ENCODE results near the gene THOC1.

THOC1 gene

DNA sequence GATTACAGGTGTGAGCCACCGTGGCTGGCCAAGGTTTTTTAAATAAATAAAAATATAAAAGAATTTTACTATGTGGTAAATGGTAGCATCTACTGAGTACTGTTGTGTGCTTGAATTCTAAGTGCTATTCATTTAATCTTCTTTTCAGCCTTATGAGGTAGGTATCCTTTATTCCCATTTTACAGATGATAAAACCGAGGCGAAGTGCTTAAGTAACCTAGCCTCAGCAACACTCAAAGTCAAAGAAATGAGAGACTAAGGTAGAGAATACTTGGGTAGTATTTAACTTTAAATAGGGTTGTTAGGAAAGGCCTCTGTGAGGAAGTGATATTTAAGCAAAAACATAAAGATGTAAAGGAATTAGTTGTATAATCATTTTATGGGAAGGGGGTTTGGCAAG lies 5.7 kb upstream of the THOC1 start:
- no peak for DNase-seq

DNA sequence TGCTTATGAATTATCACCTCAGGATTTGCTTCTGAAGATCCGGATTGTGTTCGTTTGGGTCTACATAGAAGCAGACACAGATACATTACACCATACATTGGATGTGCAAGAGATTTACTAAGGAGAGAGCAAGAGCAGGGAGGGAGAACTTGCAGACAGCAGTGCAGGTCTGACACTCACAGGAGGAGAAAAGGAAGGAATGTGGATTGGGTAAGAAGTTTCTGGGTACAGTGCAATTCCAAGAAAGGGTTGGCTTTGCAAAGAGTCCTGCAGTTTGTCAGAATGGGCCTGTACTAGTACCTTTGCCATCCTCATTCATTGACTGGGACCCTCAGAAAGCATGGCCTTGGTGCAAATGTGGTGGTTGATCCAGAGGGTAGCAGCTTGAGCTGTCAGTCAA lies 4.8 kb upstream of the THOC1 start:
- no peak for DNase-seq

DNA sequence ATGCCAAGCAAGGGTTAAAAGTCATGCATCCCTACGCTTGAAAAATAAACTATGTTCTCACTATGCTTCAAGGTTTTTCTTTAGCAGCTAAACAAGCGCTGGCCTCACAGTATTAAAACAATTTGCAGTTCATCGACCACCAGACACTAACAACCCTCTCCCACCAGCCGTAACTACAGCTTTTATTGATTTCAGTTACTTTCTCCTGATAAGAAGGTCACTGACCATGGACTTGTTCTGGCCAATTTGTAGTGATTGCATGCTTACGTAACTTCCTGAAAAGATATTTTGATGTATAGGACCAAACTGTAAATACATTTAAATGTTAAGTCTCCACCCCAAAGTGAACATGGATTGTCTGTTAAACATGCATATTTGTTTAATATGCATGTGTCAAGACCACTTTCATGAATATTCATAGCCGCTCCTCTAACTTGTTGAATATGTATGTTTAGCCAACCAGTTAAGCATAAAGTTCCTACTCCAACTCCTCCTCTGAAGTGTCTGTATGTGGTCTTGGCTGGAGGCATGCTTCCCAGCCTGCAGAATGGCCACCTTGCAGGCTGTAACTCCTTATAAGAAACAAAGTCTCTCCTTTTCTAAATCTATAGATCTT lies 1.7 kb upstream of the THOC1 start:
- no peak for DNase-seq

DNA sequence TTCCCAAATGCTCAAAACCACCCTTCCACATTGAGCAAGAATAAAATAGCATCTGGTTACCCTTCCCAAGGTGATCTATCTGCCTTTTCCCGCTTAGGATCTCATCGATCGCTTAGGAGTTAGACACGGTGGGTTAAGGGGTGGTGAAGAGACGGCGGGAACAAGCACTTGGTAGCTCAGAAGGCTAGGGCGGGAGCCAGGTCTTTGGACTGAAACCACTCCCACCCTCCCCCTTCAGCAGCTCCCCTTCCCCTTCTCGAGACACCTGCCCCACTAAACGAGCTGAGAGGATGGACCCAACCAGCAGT lies 513 bp downstream of the THOC1 start:
- no peak for DNase-seq

DNA sequence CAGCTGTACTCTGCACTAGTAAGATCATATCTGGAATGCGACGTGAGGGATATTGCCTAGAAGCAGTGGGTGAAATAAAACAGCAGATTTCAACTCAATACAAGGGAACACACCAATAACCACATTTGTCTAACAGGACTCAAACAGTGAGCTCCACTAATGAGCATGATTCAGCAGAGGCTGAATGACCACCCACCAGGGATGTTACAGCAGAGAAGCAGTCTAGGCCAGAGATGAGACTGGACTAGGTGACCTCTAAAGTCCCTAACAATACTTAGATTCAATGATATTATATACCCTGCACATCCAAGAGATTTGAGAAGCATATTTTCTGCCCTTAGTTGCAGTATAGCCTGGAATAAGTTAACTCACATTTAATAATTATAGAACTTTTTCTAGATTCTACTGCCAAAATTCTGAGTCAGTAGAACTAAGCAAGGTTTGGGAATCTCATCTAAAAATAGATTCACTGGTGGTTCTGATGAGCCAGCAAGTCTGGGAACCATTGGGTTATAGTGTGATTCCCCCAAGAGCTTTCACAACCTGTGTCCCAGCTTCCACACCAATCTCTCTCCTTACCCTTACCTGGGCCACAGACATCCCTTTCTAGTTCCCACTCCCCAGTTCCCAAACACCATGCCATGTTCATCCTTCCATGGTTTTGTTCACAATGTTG lies 6.3 kb downstream of the THOC1 start:
- no peak for DNase-seq

DNA sequence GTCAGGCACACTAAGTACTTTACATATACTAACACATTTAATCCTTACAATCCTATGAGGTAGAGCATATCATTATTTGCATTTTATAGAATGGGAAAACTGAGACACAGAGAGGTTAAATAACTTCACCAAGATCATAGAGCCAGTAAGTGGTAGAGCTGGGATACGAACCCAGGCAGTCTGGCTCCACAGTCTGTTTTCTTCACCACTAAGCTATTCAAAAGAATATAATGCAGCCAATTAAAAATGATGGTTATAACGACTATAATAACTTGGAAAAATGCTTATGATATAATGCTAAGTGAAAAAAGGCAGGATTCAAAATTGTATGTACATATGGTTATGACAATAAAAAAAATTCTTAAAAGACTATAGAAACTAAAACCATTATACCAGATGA lies 7.3 kb downstream of the THOC1 start:
- DNase-seq: no peak

DNA sequence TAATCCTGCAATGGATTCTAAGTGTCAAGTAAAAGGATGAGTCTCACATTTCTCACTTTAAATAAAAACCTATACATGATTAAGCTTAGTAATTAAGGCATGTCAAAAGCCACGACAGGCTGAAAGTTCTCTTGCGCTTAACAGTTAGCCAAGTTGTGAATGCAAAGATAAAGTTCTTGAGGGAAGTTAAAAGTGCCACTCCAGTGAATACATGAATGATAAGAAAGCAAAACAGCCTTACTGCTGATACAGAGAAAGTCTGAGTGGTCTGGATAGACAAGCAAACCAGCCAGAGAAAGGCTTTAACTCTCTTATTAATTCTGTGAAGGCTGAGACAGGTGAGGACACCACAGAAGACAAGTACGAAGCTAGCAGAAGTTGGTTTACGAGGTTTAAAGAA lies 12.7 kb downstream of the THOC1 start:
- no peak for DNase-seq

DNA sequence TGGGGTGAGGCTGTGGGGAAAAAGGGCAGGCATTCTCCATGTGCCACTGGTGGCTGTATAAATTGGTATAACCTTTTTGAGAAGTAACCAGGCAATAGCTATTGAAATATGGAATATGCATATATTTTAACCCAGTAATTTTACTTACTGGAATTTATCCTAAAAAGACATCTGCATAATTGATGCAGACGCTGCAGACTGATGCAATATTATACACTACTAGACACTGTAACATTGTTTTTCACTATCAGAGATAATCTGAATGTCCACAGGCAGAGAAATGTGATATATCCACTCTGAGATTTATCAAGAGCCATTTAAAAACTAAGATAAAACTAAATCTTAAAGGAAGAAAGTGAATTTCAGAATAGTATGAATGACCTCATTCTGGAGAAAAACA lies 14.7 kb downstream of the THOC1 start:
- no peak for DNase-seq

DNA sequence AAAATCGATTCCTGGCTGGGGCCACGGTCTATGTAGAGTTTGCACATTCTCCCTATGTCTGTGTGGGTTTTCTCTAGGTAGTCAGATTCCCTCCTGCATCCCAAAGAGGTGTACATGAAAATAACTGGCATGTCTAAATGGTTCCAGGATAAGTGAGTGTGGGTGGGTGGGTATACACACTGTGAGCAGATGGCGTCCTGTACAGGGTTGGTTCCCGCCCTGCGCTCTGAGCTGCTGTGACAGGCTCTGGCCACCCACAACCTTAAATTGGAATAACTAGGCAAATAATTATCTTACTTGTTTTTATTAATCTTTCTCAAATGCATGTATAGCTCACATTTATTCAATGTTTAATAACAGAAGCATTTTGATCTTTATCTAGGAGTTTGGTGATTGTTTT lies 16.3 kb downstream of the THOC1 start:
- DNase-seq: no peak

DNA sequence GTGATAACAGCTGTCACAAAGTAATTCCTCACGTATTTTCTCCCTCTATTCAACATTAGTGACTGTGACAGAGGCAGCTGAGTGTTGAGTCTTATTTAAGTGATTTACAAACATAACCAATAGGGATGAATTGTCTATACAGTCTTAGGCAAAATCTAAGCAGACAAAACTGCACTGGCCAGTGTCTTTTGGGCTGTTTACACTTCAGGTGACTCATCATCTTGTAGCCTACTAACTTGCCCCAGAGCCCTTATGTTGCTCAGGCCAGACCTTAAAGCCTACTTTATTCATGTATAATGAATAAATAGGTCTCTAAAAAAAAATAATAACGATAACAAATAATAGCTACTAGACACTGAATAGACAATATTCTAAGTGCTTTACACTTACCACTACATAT lies 17.2 kb downstream of the THOC1 start:
- no peak for DNase-seq

DNA sequence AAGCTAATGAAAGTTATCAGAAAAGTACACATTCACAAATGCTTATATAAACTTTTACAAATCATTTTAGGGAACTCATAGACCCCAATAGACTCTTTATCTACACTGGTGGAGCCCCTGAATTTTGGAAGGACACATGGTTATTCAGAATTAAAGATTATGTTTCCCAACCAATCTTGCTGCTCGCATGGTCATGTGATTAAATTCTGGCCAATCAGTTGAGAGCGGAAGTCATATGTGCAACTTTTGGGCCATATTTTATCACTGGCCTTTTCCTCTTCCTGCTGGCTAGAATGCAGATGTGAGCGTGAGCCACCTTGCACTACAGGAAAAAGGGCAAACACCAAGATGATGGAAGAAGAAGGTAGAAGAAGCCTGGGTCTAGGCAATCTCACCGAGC lies 19.8 kb downstream of the THOC1 start:
- no peak for DNase-seq

DNA sequence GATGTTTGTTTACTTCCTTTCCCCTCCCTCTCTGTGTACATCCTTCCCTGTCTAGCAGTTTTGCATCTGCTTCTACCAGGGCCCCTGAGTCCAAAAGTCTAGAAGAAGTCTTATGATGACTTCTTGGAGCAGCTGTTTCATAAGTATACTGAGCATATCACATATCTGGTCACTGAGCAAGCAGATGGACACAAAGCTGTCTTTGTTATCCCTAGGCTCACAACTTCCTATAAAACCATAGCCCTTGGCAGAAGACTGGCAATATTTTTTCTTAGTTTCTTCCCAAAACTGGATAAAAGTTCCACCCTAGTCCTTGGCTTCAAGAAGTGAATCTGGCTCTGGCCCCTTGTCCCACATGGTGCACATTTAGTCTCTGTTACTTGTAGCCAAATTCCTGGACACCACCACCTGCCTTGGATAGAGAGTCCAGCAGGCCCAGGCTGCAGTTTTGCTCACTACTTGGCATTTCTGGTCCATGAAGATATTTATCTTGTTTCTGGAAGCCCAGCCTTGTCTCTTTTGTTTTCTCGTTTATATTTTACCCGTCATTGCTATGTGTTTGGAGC lies 22.5 kb downstream of the THOC1 start:
- DNase-seq: no peak

DNA sequence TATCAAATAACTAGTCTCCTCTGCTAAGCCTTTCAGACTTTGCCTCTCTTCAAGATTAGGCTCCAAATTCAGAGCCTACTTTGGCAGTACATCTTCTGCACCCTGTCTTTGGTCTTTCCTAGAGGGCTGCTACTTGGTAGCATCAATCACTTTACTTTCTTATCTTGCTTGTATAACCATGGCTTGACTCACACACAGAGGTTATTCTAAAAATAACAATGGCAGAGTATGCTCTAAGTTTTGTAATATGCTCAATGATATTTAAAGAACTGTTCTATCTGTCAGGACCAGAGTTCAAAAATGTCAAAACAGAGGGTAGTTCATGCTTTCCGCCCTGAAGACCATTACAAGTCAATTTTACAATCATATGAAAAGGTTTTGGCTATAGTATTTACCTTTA lies 27.7 kb downstream of the THOC1 start:
- DNase-seq: no peak

DNA sequence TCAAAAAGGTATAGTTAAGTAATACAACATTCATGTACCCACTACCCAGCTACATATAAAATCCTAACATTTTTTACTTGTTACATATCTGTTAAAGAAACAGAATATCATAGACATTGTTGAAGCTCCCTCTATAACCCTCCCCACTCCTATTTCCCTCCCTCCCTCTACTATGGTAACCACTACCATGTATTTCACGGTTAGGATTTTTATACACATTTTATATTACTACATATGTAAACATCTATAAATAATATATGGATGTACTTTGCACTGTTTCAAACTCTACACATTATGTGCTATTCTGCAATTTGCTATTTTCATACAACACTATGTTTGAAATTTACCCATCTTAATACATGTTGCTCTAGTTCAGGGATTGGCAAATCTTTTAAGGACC lies 36.3 kb downstream of the THOC1 start:
- DNase-seq: no peak

DNA sequence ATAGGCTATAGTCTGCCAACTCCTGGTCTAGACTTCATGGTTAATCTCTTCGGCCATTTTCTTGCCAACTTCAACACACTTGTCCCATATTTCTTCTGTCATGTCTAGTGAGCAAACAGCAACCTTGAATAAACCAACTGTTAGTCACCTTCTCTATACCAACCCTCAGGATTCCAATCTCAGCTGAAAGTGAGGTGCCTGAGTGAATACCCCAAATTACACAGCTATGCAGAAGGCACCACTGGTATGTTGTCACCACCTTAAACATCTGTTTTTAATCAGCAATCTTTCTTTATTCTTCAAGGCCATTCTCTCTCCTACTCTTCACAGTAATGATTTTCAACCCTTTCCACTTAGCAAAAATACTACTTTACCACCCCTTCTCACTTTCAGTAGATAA lies 39.3 kb downstream of the THOC1 start:
- no peak for DNase-seq

DNA sequence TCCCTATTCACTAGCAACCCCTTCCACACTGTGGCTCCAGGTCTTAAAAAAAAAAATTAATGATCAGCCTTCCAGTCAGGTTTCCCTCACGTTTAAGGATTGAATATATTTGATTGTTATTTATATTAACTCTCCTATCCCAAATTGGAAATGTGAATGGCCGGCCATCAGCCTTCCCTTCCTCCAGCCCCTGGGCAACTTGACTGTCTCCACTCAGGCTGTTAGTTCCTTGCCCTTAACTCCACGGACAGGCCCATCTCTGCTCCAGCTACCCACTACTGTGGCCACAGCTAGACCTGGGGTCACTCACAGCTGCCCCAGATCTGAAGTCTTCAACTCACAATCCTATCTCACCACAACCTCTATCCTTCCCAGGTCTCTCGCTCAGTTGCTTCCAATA lies 39.9 kb downstream of the THOC1 start:
- DNase-seq: no peak

DNA sequence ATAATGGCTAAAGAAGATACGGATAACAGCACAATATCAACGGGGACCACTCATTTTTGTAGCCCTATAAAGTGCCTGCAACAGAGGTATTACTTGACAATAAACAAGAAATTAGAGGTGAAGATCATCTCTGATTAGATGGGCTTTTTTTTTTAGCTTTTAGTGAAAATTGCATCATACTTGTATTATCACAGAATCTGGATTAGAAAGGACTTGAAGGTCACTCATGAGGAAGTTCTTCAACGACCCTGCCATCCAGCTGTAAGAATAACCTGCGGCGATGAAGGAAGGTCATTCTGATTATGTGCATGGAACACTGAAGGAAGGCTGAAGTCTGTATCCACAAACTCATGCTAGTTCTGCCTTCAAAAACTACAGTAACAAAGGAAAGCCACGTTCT lies 40.5 kb downstream of the THOC1 start:
- no peak for DNase-seq

DNA sequence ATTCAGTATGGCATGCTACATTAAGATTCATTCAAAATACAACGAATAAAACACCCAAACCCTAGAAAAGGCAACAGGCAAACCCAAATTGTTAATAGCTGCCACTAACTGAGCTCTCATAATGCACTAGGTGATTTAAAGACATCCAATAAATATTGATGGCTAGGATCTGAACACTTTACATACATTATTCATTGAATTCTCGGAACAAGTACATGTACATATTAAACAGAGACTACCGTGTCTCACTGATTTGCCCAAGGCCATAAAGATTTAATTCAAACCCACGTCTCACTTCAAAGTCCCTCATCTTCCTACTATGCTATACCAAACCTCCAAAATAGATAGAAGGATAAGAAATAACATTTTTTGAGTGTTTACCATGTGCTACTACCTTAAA lies 42.1 kb downstream of the THOC1 start:
- DNase-seq: no peak

DNA sequence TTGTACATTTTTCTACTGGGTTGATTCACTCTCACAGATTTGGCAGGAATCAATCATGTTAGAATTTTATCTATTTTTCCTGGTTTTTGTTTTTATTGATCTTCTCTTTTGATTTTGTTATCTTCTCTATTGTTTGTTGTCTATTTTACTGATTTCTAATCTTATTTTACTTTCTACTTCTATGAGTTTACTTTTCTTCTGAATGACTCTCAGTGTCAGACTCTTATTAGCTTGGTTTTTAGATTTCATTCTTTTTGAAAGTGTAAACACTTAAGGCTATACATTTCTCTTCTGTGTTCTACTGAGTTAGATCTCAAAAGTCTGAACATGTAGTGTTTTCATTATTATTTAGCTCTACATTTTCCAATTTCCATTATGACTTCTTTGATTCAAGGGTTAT lies 47.1 kb downstream of the THOC1 start:
- no peak for DNase-seq

DNA sequence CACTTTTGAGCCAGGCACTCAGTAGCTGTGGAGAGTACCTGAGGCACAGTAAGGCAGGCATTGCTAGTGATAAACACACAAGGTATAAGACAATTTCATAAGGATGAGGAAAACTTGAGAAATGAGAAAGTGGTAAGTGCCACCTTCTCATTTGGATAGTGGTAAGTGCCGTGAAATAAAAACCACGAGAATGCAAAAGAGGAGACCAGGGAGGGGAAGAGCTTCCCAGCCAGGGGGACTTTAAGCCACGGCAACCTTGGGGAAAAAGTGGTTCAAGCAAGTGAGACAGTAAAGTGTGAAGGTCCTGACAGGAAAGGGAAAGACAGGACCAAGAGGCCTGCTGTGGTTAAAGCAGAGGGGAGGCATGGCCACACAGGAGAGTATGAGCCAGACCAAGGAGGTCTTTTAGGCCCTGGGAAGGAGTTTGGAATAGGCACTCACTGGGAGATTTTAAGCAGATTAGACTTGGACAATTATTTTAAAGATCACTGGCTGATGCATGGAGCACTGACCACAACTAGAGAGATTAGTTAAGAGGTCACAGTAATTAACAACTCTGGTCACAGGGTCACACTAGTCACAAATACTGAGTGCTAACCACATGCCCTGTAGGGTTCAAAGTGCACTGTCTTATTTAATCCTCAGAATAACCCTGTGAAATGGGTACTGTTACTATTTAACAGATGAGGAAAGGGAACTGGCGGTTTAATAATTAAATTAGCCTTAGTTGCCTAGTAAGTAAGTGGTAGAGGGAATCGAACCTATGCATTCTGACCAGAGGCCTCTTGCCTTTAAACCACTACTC lies 50.1 kb downstream of the THOC1 start:
- no peak for DNase-seq

DNA sequence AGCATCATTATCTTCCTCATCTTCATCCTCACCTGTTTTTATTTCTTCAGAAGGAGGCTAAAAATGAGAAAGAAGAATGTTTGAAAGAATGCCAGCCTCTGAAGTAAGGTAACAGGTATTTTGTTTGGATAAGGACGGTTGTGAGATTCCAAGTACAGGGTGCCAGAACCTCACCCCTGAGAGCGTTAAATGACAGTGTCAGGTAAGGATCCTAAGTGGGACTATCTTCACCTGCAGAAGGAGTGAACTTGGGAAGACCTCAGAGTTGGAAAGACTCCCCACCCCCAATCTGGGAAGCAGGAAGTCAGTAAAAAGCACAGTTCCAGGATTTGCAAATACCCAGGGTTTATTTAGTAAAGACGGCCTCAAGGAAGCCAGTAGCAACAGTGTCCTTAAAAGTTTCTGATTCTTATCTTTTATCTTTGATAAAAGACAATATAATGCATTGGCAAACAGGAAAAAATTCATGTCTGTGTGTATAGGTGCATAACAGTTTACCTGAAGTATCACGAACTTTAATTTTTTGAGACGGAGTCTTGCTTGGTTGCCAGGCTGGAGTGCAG lies 52.3 kb downstream of the THOC1 start:
- DNase-seq: no peak

DNA sequence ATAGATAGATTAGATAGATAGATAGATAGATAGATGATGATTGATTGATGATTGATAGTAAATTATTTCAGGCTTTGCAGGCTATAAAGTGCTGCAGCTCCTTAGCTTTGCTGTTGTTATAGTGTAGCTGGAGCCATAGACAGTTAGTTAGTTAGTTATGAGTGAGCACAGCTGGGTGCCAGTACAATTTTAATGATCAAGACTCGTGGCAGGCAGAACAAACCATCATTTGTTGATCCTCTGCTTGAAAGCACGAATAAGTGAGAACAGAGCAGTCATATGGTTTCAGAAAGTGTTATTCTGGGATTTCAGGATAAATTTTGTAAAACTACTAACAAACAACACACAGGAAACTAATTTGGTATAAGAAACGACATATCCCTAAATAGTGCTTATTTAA lies 53.9 kb downstream of the THOC1 start:
- DNase-seq: no peak

DNA sequence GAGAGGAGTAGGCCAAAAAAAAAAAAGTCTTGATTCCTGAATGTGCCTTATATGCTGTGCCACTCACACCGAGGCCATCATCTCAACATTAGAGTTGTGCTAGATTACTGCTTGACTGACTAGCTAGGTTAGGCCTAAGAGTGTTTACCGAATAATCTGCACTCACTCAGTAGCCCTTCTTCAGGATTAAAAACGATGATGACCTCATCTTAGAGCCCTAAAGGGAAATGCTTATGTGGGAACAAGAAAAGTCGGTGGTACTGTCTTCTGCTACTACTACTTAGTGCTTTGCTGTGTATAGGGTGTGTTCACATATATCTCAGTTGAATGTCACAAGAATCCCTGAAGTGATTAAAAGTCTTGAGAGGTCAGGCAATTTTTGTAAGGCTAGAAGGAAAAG lies 54.3 kb downstream of the THOC1 start:
- DNase-seq: no peak

DNA sequence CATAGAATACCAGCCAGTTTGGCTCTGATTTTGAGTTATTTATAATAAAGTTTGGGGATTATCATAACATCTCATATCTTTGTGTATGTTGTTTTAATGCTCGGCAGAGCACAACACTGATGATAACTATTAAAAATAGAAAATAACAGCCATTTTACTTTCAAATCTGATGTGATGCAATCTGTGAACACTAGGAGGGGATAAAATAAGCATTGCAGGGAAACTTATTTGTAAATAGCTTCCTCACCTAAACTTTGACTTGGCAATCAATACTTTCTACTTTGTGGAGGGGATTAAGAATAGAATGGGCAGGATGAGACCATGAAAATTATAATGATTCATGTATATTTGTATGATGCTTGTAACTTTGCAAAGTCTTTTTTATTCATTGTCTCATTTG lies 55.1 kb downstream of the THOC1 start:
- no peak for DNase-seq

All from activated gamma-delta T cell (primary cell).